Urinary bladder (tissue), 4 donors: ENCODE data around the gene CCDC175. TPM values are rescaled to one million over a fixed set of nuclear protein-coding genes. Genes with fewer than 3 reads are reported as not detected.

ENCODE experiments used
- DNase-seq: peaks from one replicate; pipeline ENCODE4 v3.0.0-alpha.2; 2015; ENCODE audit errors: extremely low spot score
- H3K27ac ChIP-seq: one replicate; pipeline ENCODE4 v1.5.1; 2013; ENCODE audit warnings: low read depth, mild to moderate bottlenecking, moderate library complexity
- H3K36me3 ChIP-seq: one replicate; pipeline ENCODE4 v1.6.1; 2013; ENCODE audit warnings: mild to moderate bottlenecking, moderate library complexity; ENCODE audit not compliant: insufficient read depth
- H3K4me1 ChIP-seq: one replicate; pipeline ENCODE4 v1.6.1; 2013; ENCODE audit warnings: mild to moderate bottlenecking, moderate library complexity; ENCODE audit not compliant: insufficient read depth
- H3K4me3 ChIP-seq: one replicate; pipeline ENCODE4 v1.5.1; 2013; ENCODE audit warnings: low read depth, low read length
- WGBS: extraction: QIAGEN DNeasy Blood & Tissue Kit; methylation state at CpG from one replicate; pipeline ENCODE4 v1.1.7; 2013; 5-methylcytosine and 5-hydroxymethylcytosine counted together
- polyA plus RNA-seq: library from polyadenylated mRNA; stranded (reverse); fragments of 200-250 nt; gene quantifications from one replicate; pipeline ENCODE4 v1.2.3, GENCODE V29; 2013
- total RNA-seq: library from RNA; depleted of rRNA; stranded (reverse); fragments of >200 nt; gene quantifications from one replicate; pipeline ENCODE4 v1.2.3, GENCODE V29; 2014
- donor health status: healthy with polysubstance abuse.
- donor health status: healthy.

The CCDC175 gene
- total and polyA plus RNA-seq, 2 donors, result 0.74 TPM; not detected in 1

DNA sequence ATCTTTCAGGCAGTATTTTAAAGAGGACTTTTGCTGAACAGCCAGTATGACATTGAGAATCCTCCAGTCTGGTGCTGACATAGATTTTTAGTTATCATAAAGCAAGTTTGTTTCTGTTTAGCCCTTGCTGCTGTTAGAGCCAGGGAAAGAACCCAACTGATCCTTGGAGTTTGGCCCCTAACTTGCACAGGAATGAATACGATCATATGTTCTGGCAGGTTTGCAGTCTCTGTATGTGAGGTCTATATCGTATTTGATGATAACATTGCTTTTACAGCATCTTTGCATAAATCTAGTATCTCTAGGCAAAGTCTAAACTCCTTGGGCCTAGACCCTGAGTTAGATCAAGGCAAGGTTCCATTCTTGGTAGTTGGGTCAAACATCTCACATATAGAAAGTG, 4.3 kb upstream of the CCDC175 start:
- H3K27ac ChIP-seq, result no peak overlapping the region
- no peaks in the 10 kb centered on the region for H3K36me3 ChIP-seq
- H3K4me3 ChIP-seq, result no peak overlapping the region
- no peak for DNase-seq
- WGBS, result 38% methylated on average over 2 of the region's 2 CpGs
- no peaks in the 10 kb centered on the region for H3K4me1 ChIP-seq

DNA sequence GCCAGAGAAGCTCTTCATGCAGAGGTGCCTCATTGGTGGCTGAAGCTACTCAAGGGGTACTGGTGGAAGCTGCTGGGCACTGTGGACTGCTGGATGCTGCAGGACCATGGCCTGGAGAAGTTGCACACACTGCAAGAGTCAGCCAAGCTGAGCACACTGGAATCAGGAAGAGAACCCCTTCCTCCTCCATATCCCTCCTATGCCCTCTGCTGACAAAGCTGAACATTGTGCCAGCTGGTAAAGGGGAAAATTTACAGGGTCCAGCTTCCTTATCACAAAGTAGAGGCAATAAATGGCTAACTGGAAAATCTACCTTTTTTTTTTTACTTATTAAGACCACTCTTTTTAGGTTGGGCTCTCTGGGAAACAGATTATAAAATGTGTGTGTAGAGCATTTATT, 6.5 kb downstream of the CCDC175 start:
- Histone ChIP-seq H3K4me3 (no peak overlapping the region), H3K4me1 (no peaks in the 10 kb centered on the region), H3K27ac (no peak overlapping the region), H3K36me3 (no peaks in the 10 kb centered on the region)
- DNase-seq, result no peak

- Histone ChIP-seq H3K36me3 (no peaks in the 10 kb centered on the region), H3K4me1 (no peaks in the 10 kb centered on the region), H3K4me3 (no peak overlapping the region), H3K27ac (no peak overlapping the region)
- no peak for DNase-seq
- 78% methylated on average over 3 of the region's 3 CpGs for WGBS
Measured at GRCh38 chr14:59566725-59567124, 9.9 kb downstream of the CCDC175 start.

GRCh38 chr14:59566296-59566695, 10.3 kb downstream of the CCDC175 start:
- H3K36me3 ChIP-seq, result no peaks in the 10 kb centered on the region
- WGBS, result 50% methylated on average over 1 of the region's 1 CpG
- H3K4me3 ChIP-seq, result no peak overlapping the region
- no peaks in the 10 kb centered on the region for H3K4me1 ChIP-seq
- H3K27ac ChIP-seq, result no peak overlapping the region
- no peak for DNase-seq

DNA sequence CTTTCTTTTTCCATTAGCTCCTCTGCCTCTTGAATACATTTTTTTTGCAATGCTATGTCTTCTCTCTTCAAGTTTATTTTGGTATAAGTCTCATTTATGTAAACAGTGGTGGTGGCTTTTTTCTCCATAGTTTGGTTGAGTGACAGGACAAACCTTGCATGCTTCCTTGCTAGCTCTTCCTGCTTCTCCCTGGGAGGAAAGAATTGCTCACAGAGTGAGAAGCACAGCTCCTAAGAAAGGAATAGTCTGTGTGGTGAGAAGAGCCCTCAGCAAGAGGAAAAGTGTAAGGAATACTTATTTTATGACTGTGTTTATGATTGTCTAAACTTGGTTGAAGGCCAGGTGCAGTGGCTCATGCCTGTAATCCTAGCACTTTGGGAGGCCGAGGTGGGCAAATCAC, 11.5 kb downstream of the CCDC175 start:
- 29% methylated on average over 1 of the region's 1 CpG for WGBS
- Histone ChIP-seq H3K4me3 (no peak overlapping the region), H3K4me1 (no peaks in the 10 kb centered on the region), H3K27ac (no peak overlapping the region), H3K36me3 (no peaks in the 10 kb centered on the region)
- no peak for DNase-seq

DNA sequence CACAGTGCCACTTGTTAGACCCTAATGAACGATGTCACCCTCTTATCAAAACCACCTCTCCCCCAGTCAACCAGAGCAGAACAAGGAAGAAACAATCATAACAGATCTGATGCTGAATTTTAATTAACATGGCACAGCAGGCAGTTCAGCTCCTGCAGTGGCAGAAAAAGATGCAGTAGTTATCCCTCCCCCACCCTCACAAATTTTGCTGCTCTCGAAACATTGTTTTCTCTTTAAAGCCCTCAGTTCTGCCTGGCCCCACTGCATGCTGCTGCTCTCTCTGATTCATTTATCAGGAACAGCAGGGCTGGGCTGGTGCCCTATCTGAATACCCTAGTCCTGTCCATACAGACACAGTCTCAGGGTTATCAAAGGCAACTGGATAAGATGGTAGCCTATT, 12.2 kb downstream of the CCDC175 start:
- Histone ChIP-seq H3K4me3 (no peak overlapping the region), H3K27ac (no peak overlapping the region), H3K36me3 (no peaks in the 10 kb centered on the region), H3K4me1 (no peaks in the 10 kb centered on the region)
- no peak for DNase-seq
- 37% methylated on average over 2 of the region's 2 CpGs for WGBS

DNA sequence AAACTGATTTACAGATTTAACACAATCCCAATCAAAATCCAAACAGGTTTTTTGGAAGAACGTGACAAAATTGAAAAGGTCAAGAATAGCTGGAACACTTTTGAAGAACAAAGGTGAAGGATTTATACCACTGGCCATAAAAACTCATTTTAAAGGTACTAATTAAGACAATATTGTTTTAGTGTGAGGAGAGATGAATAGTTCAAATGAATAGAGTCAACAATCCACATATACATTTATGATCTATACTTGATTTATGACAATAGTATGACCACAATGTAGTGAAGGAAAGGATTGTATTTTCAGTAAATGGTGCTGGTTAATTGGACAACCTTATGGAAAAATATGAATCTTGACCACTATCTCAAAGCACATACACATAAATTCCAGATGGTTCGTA, 29.3 kb downstream of the CCDC175 start:
- WGBS, result 74% methylated on average over 2 of the region's 2 CpGs
- Histone ChIP-seq H3K27ac (no peak overlapping the region), H3K4me3 (no peak overlapping the region)

GRCh38 chr14:59543873-59544272, 32.7 kb downstream of the CCDC175 start:
- 48% methylated on average over 7 of the region's 7 CpGs for WGBS
- no peaks in the 10 kb centered on the region for H3K4me1 ChIP-seq
- DNase-seq, result no peak
- H3K27ac ChIP-seq, result no peak overlapping the region
- no peak overlapping the region for H3K4me3 ChIP-seq
- no peaks in the 10 kb centered on the region for H3K36me3 ChIP-seq

More for the DNA sequence above, 29.3 kb downstream of the CCDC175 start:
- DNase-seq, result no peak
- H3K4me1 ChIP-seq, result no peaks in the 10 kb centered on the region
- H3K36me3 ChIP-seq, result no peaks in the 10 kb centered on the region

GRCh38 chr14:59541731-59542130, 34.9 kb downstream of the CCDC175 start:
- no peaks in the 10 kb centered on the region for H3K36me3 ChIP-seq
- 55% methylated on average over 2 of the region's 2 CpGs for WGBS
- H3K27ac ChIP-seq, result no peak overlapping the region
- H3K4me1 ChIP-seq, result no peaks in the 10 kb centered on the region
- no peak overlapping the region for H3K4me3 ChIP-seq
- DNase-seq, result no peak

- H3K36me3 ChIP-seq, result no peaks in the 10 kb centered on the region
- DNase-seq, result no peak
- 37% methylated on average over 1 of the region's 1 CpG for WGBS
- H3K27ac ChIP-seq, result no peak overlapping the region
- no peaks in the 10 kb centered on the region for H3K4me1 ChIP-seq
- H3K4me3 ChIP-seq, result no peak overlapping the region
Measured at GRCh38 chr14:59540852-59541251, 35.8 kb downstream of the CCDC175 start.

GRCh38 chr14:59538936-59539335, 37.7 kb downstream of the CCDC175 start:
- no peaks in the 10 kb centered on the region for H3K36me3 ChIP-seq
- H3K4me3 ChIP-seq, result no peak overlapping the region
- no peaks in the 10 kb centered on the region for H3K4me1 ChIP-seq
- no peak overlapping the region for H3K27ac ChIP-seq
- 91% methylated on average over 4 of the region's 4 CpGs for WGBS
- no peak for DNase-seq

GRCh38 chr14:59537476-59537875, 39.1 kb downstream of the CCDC175 start:
- WGBS, result 90% methylated on average over 1 of the region's 1 CpG
- Histone ChIP-seq H3K36me3 (no peaks in the 10 kb centered on the region), H3K27ac (no peak overlapping the region), H3K4me3 (no peak overlapping the region), H3K4me1 (no peaks in the 10 kb centered on the region)
- no peak for DNase-seq

DNA sequence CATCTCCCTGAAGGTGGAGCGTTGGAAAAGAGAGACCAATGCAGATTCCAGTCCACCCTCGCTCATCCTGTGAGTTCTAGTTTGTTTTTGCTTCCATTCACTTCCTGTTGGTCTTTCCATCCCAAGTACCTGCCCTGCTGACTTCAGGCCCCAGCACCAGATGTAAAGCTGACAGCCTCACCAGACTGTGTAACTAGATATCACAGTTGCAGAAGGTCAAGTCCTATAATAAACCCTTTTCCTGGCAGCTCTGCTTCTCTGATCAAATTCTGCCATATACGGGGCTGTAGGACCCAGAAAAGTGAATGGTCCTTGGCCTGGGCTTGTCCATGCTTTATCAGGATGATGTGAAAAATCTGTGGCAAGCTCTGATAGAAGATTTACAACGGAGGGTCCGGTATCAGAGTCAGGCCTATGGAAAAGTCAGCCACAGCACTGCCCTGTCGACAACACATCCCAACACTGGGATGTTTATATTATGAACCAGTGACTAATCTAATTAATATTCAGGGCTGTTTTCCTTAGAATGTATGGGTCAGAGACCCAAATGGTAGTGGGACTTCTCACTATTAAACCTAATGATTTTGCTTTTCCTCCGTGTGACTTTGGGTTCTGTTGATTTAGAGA, 42.1 kb downstream of the CCDC175 start:
- no peak overlapping the region for H3K4me3 ChIP-seq
- no peak overlapping the region for H3K27ac ChIP-seq
- H3K4me1 ChIP-seq, result no peaks in the 10 kb centered on the region
- no peak for DNase-seq
- WGBS, result 54% methylated on average over 7 of the region's 7 CpGs
- no peaks in the 10 kb centered on the region for H3K36me3 ChIP-seq

DNA sequence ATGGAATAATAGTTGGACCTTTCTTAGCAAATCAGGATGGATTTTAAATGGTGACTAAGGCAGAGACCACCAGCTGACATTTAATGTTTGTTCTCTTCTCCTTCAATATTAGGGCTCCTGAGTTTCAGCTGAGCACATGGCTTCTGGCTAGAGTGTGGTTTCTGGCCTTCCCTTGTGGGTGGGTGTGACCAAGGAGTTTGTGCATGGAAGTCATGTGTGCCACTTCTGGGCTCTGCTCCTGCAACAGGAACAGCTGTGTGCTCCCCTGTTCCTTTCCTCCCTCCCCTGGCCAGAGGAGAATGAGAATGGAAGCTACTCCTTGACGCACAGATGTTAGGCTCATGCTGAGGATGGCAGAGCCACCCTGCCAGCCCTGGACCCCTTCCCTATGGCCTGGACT, 44.2 kb downstream of the CCDC175 start:
- Histone ChIP-seq H3K27ac (no peak overlapping the region), H3K4me3 (no peak overlapping the region), H3K36me3 (no peaks in the 10 kb centered on the region), H3K4me1 (no peaks in the 10 kb centered on the region)
- 91% methylated on average over 1 of the region's 1 CpG for WGBS
- no peak for DNase-seq

DNA sequence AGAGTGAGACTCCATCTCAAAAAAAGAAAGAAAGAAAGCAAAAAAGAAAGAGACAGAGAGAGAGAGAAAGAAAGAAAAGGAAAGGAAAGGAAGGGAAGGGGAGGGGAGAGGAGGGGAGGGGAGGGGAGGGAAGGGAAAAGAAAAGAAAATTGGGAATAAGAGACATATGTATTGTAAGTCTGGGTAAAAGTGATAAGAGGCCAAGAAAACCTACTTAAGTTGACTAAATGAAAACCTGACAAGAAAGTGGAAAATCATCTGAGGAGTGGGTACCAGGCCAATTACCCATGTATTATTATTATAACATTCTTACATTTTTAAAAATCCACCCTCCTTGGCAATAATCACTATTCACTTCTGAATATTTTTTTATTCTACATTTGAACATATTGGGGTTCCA, 46.3 kb downstream of the CCDC175 start:
- no peaks in the 10 kb centered on the region for H3K36me3 ChIP-seq
- H3K4me3 ChIP-seq, result no peak overlapping the region

More for the DNA sequence above, 46.3 kb downstream of the CCDC175 start:
- Histone ChIP-seq H3K27ac (no peak overlapping the region), H3K4me1 (no peaks in the 10 kb centered on the region)
- no peak for DNase-seq
